Calu3 (cell line): ENCODE measurements around the gene MYBPC2. TPM values are rescaled to one million over a fixed set of nuclear protein-coding genes. Genes with fewer than 3 reads are reported as not detected.
A peak's percentile ranks its signal among the peaks of the same experiment; 100 is the strongest.

Experiments
- BruUV-seq: library from RNA; stranded (reverse); fragments of 400-500 nt; replicated peaks from 2 replicates; lab custom pipeline; 2021; lab: Mats Ljungman, UMichigan
- CTCF ChIA-PET: fragments of 300-600 bp; sonication (Branson Sonifier 250); formaldehyde crosslinking; loops from one replicate; lab custom pipeline; 2022; ENCODE audit warnings: antibody characterized with exemption; lab: Charles Lee
- DNase-seq: peaks from one replicate; pipeline ENCODE4 v3.0.0; 2022
- H3K27ac Mint-ChIP-seq: one replicate; pipeline ENCODE4 v1.8.0; 2022; ENCODE audit warnings: mixed read lengths; ENCODE audit not compliant: unreplicated experiment
- H3K27me3 Mint-ChIP-seq: one replicate; pipeline ENCODE4 v1.8.0; 2022; ENCODE audit warnings: mixed read lengths; ENCODE audit not compliant: unreplicated experiment
- H3K36me3 Mint-ChIP-seq: one replicate; pipeline ENCODE4 v1.8.0; 2022; ENCODE audit warnings: mild to moderate bottlenecking, moderate library complexity, mixed read lengths; ENCODE audit not compliant: insufficient read depth, unreplicated experiment
- H3K4me1 Mint-ChIP-seq: one replicate; pipeline ENCODE4 v1.8.0; 2022; ENCODE audit warnings: mild to moderate bottlenecking, low read depth, mixed read lengths; ENCODE audit not compliant: unreplicated experiment
- H3K4me3 Mint-ChIP-seq: one replicate; pipeline ENCODE4 v1.8.0; 2022; ENCODE audit warnings: mild to moderate bottlenecking, low read depth, moderate library complexity, mixed read lengths; ENCODE audit not compliant: unreplicated experiment
- H3K9me3 Mint-ChIP-seq: one replicate; pipeline ENCODE4 v1.8.0; 2022; ENCODE audit warnings: low read depth, mixed read lengths; ENCODE audit not compliant: unreplicated experiment
- intact Hi-C: fragments of 100-400 bp; cut with micrococcal nuclease; formaldehyde crosslinking; loops from one replicate; pipeline ENCODE4 v1.10.0; 2022; ENCODE audit not compliant: unreplicated experiment
- total RNA-seq: library from RNA; stranded (reverse); gene quantifications from 2 replicates; pipeline ENCODE4 v1.2.3, GENCODE V29; 2022
- TF ChIP-seq, protein P1 (sequence below): fragments of 200-600 bp; IDR thresholded peaks from one replicate; pipeline ENCODE4 v1.8.0; 2022; ENCODE audit warnings: antibody characterized with exemption; ENCODE audit not compliant: unreplicated experiment

The MYBPC2 gene
- total RNA-seq, 1 experiment from 2014 or later: not detected

DNA sequence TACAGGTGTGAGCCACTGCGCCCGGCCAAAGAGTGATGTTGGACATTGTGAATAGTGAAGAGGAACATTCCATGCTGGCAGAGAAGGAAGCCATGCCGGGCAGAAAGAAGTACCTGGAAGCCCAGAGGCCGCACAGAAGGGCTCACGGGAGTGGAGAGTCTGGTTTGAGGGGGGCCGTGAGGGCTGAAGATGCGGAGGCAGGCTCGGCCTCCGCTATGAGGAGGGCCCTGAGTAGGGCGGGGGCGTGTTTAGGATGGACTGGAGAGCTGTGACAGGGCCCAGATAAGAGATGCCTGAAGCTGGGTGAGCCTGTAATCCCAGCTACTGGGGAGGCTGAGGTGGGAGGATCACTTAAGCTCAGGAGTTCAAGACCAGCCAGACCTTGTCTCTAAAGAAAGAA lies 76.7 kb downstream of the MYBPC2 start:
- no peak for DNase-seq
- H3K27ac Mint-ChIP-seq: peak overlapping the region; percentile 18
- H3K4me1 Mint-ChIP-seq: peaks cover 13% of the 10 kb centered on the region
- no TSS peak for BruUV-seq
- intact Hi-C loops: no loop called here
- H3K9me3 Mint-ChIP-seq: no peaks in the 10 kb centered on the region
- H3K4me3 Mint-ChIP-seq: peak overlapping the region; percentile 2
- TF ChIP-seq, protein P1, sequence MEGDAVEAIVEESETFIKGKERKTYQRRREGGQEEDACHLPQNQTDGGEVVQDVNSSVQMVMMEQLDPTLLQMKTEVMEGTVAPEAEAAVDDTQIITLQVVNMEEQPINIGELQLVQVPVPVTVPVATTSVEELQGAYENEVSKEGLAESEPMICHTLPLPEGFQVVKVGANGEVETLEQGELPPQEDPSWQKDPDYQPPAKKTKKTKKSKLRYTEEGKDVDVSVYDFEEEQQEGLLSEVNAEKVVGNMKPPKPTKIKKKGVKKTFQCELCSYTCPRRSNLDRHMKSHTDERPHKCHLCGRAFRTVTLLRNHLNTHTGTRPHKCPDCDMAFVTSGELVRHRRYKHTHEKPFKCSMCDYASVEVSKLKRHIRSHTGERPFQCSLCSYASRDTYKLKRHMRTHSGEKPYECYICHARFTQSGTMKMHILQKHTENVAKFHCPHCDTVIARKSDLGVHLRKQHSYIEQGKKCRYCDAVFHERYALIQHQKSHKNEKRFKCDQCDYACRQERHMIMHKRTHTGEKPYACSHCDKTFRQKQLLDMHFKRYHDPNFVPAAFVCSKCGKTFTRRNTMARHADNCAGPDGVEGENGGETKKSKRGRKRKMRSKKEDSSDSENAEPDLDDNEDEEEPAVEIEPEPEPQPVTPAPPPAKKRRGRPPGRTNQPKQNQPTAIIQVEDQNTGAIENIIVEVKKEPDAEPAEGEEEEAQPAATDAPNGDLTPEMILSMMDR: no peak
- peaks cover 61% of the 10 kb centered on the region for H3K36me3 Mint-ChIP-seq
- CTCF ChIA-PET: no interaction called here
- peaks cover 32% of the 10 kb centered on the region for H3K27me3 Mint-ChIP-seq

GRCh38 chr19:50510121-50510670 lies 77.5 kb downstream of the MYBPC2 start:
- peaks cover 13% of the 10 kb centered on the region for H3K4me1 Mint-ChIP-seq
- TF ChIP-seq, protein P1: no peak
- no peaks in the 10 kb centered on the region for H3K9me3 Mint-ChIP-seq
- intact Hi-C loops: no loop called here
- peak overlapping the region; percentile 84 for H3K4me3 Mint-ChIP-seq
- peaks cover 41% of the 10 kb centered on the region for H3K27me3 Mint-ChIP-seq
- CTCF ChIA-PET: interaction anchor here (1.3 kb wide), 1 partner anchor 141 kb away, joined by 7 read pairs; no protein-coding TSS in a partner anchor
- H3K27ac Mint-ChIP-seq: peak overlapping the region; percentile 92
- no peak for DNase-seq
- peaks cover 64% of the 10 kb centered on the region for H3K36me3 Mint-ChIP-seq
- no TSS peak for BruUV-seq

DNA sequence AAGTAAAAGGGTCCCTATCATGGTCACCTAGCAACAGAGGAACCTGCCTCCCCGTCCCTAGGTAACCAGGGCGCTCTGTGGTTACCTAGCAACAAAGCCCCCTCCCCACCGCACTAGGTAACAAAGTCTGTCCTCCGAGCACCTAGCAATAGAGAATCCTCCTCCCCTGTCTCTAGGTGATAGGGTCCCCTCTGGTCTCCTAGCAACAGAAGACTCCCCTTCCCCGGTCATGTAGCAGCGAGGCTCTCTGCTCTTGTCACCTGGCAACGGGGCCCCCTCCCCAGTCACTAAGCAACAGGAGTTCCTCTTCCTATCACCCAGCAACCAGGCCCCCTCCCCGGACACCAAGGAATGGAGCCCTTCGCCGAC lies 78.0 kb downstream of the MYBPC2 start:
- Mint-ChIP-seq H3K36me3 (peaks cover 67% of the 10 kb centered on the region), H3K4me1 (peaks cover 13% of the 10 kb centered on the region), H3K27me3 (peaks cover 46% of the 10 kb centered on the region), H3K4me3 (peak overlapping the region; percentile 84), H3K9me3 (no peaks in the 10 kb centered on the region), H3K27ac (peak overlapping the region; percentile 92)
- intact Hi-C loops: no loop called here
- TF ChIP-seq, protein P1: no peak
- CTCF ChIA-PET: interaction anchor here (0.8 to 1.3 kb wide), 6 partner anchors 10 to 214 kb away, joined by 3 to 7 read pairs (median 4); partner anchors contain the start of gene POLD1
- BruUV-seq: no TSS peak
- no peak for DNase-seq

GRCh38 chr19:50511069-50511822 lies 78.6 kb downstream of the MYBPC2 start, which contains the start of gene JOSD2:
JOSD2 (minus strand) TSS chr19:50511191; CDS start chr19:50510431, 760 bp downstream.
- peak; percentile 98 for DNase-seq
- CTCF ChIA-PET: interaction anchor here (0.6 to 1.3 kb wide), 8 partner anchors 9 to 236 kb away, joined by 3 to 8 read pairs (median 4); partner anchors contain the start of gene POLD1
- intact Hi-C loops: no loop called here
- H3K27me3 Mint-ChIP-seq: peaks cover 51% of the 10 kb centered on the region
- BruUV-seq: no TSS peak
- H3K36me3 Mint-ChIP-seq: peaks cover 71% of the 10 kb centered on the region
- H3K9me3 Mint-ChIP-seq: no peaks in the 10 kb centered on the region
- TF ChIP-seq, protein P1: no peak
- H3K27ac Mint-ChIP-seq: peak within 1 kb of the TSS; percentile 92
- H3K4me3 Mint-ChIP-seq: peak within 1 kb of the TSS; percentile 84
- H3K4me1 Mint-ChIP-seq: peaks cover 13% of the 10 kb centered on the region
